Endometrial microvascular endothelial cells (primary cell): Measurements from ENCODE around the gene XPNPEP1. TPM values are rescaled to one million over a fixed set of nuclear protein-coding genes. Genes with fewer than 3 reads are reported as not detected.

ENCODE experiments used
- in situ Hi-C: cut with HindIII; loops from 2 replicates; pipeline ENCODE4 v1.10.0; 2017; ENCODE audit warnings: low sequenced_read_pairs, low pct_unique_long_range_greater_than_20kb; ENCODE audit errors: inconsistent ontology term
- total RNA-seq: library from RNA; depleted of rRNA; stranded (reverse); fragments of >200 nt; gene quantifications from one replicate; pipeline ENCODE4 v1.2.3, GENCODE V29; 2015; ENCODE audit errors: inconsistent ontology term

XPNPEP1 gene
- total RNA-seq, 1 donor from 2014 or later, result 110 TPM

- in situ Hi-C loops, result no loop called here
Observed at GRCh38 chr10:109881769-109882057, 41.6 kb downstream of the XPNPEP1 start.

DNA sequence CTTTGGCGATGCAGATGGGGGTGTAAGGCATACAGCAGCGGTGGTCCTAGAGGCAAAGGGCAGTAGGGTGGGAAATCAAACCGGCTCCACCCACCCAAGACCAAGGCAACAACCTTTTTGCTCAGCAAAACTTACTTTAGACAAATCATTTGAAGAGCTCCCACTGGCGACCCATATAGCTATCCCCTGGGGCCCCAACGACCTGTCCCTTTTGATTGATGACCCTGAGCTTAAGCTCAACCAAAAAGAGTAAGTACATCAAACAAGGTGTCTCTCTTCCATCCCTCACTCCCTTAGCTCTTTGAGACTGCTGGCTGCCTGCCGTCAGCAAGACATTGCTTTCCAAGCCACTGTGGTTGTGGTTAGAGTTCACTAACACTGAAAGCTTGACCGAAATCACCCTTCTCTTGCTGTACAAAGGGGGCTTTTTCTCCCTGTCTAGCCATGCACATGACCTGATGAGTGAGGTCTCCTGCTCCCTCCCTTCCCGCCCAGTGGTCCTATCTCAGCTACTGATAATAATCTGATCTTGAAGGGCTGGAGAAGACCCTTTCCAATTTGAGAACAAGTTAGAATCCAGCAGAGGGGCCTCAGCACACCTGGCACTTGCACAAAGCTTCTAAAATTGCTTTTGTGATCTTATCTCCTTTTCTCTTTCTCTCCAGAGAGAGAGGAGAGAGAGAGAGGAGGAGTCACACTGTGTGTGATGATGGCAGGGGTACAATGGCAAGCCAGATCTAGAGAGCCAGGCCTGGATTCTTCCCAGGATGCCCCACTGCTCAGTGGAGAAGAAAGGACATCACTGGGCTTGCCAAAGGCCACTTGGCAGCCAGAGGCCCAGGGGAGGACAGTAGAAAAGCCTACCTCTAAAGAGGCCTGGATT, 42.2 kb downstream of the XPNPEP1 start:
- in situ Hi-C loops, result no loop called here

GRCh38 chr10:109877546-109877945, 45.8 kb downstream of the XPNPEP1 start:
- in situ Hi-C loops, result no loop called here

- in situ Hi-C loops, result no loop called here
Observed at GRCh38 chr10:109875828-109876821, 47.2 kb downstream of the XPNPEP1 start.

GRCh38 chr10:109875151-109875568, 48.2 kb downstream of the XPNPEP1 start:
- in situ Hi-C loops, result no loop called here

- in situ Hi-C loops, result no loop called here
Observed at GRCh38 chr10:109871476-109871875, 51.8 kb downstream of the XPNPEP1 start.

GRCh38 chr10:109866995-109867635, 56.2 kb downstream of the XPNPEP1 start:
- in situ Hi-C loops, result no loop called here

DNA sequence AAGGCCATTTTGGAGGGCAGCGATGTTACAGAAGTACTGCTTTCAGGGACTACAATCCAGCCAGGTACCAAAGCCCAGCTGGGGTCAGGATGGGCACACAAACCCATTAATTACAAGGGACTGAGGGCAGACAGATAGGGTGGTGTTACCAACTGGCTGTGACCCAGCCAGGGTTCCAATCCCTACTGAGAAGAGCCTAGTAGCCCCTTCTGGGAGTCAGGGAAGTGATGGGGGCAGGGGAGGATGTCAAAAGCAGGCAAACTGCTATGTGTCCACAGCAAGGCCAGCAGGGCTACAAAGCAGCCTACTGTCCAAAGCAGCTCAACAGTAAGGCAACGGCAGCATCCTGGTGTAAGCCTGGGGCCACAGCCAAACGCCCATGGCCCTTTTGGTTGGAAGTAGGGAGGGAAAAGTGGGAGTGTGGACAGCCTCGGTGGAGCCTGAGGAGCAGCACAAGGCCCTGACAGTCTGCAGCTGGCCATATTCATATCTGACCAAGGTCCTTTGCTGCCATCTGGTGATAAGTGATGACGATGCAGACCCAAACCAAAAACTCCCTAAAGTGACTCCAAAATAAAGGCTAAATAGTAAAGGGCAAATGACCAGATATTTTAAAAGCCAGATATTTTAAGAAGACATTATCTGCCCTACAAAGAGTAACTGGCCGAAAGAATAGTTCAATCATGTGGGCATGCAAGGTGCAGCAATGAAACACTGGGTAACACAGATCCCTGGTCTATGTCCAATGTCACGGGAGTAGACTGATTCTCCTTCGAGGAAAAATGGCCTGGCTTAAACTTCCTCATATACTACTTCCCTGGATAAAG, 56.9 kb downstream of the XPNPEP1 start:
- in situ Hi-C loops, result no loop called here

- in situ Hi-C loops, result no loop called here
Observed at GRCh38 chr10:109863775-109864174, 59.5 kb downstream of the XPNPEP1 start.

GRCh38 chr10:109862738-109863137, 60.6 kb downstream of the XPNPEP1 start:
- in situ Hi-C loops, result no loop called here

DNA sequence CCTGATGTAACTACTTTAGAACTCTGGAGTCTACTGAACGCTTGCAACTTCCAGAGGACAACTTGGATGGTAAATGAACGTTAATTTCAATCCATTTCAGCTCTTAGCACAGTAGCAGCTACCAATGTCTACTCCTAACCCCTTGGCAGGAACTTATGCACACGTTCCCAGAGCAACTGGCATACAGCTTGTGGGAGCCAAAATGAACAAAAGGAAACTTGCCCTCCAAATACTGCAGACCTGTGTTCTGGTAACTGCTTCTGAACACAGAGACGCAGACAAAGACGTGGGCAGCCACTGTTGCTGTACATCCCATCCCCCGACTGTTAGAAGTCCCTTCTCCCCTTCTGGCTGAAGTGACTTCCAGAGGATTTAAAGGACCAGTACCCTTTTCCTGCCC, 61.3 kb downstream of the XPNPEP1 start:
- in situ Hi-C loops, result no loop called here

GRCh38 chr10:109861081-109861480, 62.2 kb downstream of the XPNPEP1 start:
- in situ Hi-C loops, result no loop called here

- in situ Hi-C loops, result no loop called here
Observed at GRCh38 chr10:109859221-109859620, 64.1 kb downstream of the XPNPEP1 start.

DNA sequence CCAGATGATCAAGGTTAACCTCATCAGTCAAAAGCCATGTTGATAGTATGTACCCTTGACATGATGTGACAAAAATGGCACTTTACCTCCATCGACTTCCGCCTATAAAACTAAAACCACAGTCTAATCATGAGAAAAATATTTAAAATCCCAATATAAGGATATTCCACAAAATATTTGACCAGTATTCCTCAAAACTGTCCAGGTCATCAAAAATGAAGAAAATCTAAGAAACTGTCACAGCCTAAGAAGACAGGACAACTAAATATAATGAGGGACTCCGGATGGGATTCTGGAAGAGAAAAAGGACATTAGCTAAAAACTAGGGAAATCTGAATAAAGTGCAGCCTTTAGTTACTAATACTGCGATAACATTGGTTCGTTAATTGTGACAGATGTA, 67.6 kb downstream of the XPNPEP1 start:
- in situ Hi-C loops, result no loop called here

GRCh38 chr10:109853921-109854320, 69.4 kb downstream of the XPNPEP1 start:
- in situ Hi-C loops, result no loop called here

DNA sequence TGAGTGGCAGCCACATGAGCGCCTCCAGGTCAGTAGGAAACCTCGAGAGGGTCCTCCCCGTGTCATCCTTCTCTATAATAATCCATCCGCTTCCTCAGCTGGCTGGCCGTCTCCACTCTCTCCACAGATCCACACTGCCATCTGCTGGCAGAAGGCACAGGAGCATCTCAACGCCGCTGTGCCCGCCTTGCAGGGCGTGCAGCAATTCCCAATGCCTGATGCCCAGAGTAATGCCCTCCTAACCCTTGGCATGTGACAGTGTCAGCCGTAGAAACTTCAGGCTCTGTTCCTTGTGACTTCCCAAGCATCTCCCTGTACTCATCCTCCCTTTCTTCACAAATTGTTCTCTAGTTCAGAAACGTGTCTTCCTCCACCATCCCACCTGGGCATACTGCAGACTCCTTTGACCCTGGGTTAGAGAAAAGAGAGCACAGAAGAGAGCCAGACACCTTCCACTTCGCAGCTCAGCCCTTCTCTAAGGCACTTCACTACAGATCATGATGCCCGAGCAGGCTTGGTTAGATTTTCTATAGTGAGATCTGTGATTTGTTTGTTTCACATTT, 70.8 kb downstream of the XPNPEP1 start:
- in situ Hi-C loops, result no loop called here

DNA sequence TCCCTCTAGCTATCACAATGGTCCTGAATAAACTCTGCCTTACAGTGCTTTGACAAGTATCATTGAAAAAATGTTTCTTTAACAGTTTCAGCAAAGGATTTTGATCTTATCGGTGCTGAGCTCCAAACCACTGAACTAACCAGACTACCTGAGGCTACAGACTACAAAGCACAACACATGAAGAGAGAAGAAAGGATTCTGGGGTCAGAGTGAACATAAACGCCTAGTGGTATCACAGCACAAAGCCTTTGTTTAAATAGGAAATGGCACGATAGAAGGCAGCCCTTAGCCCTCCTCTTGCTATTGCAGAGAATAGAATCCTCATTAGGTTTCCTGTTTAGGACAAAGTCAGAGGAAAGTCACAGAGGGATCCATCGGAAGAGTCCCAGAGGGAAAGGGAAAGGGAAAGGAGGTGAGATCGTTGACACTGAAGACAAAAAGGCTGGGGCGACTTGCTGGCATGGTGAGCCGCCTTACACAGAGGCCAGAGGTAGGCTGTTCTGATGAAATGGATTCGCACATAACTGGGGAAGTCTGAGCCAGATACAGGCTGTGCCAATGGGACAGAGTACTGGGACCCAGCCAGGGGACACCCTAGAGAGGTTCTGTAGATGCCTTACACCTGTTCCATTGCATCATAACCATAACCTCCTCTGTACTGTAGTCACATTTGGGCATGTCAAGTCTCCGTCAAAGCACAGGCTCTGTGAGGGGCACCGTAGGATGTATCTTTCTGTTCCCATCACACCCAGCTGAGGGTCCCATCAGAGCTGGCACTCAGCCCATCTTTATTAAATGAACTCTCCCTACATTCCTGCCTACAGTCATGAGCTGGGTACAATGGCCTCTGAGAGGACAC, 71.5 kb downstream of the XPNPEP1 start:
- in situ Hi-C loops, result no loop called here
